H1 (cell line): Measurements from ENCODE around the gene E2F2. TPM values are rescaled to one million over a fixed set of nuclear protein-coding genes. Genes with fewer than 3 reads are reported as not detected.

Source experiments
- CTCF ChIA-PET: fragments of 300-600 bp; sonication (Branson Sonifier 250); formaldehyde crosslinking; loops from one replicate; lab custom pipeline; 2021; ENCODE audit not compliant: partially characterized antibody; lab: Charles Lee
- POLR2A ChIA-PET: fragments of 300-600 bp; sonication (Branson Sonifier 250); formaldehyde crosslinking; loops from one replicate; lab custom pipeline; 2021; ENCODE audit warnings: inconsistent platforms; ENCODE audit not compliant: partially characterized antibody; lab: Charles Lee
- DNase-seq, 2 experiments: peaks; one replicate each; pipeline versions ENCODE4 v3.0.0 to v3.0.0-alpha.2; 2010 to 2022; ENCODE audit warnings: low spot score in 2 of 2, low read depth in 1 of 2, mixed read lengths in 1 of 2
- FAIRE-seq: peaks from 2 replicates; lab custom pipeline; 2011; peaks lifted over from hg19 to GRCh38; lab: Jason Lieb, UNC
- H2AFZ ChIP-seq: 2 replicates; pipeline ENCODE4 v1.8.1; 2012; ENCODE audit warnings: low read length, inconsistent platforms
- H2AK5ac ChIP-seq: 2 replicates; pipeline ENCODE4 v1.6.1; 2013; ENCODE audit warnings: low read depth, low read length
- H2BK120ac ChIP-seq: replicated peaks from 2 replicates; pipeline ENCODE3; 2013; ENCODE audit warnings: low read depth, low read length, inconsistent platforms
- H2BK12ac ChIP-seq: 2 replicates; pipeline ENCODE4 v1.6.1; 2013; ENCODE audit warnings: low read depth, low read length
- H2BK15ac ChIP-seq: 2 replicates; pipeline ENCODE4 v1.6.1; 2013; ENCODE audit warnings: low read length
- H2BK20ac ChIP-seq: 2 replicates; pipeline ENCODE4 v1.6.1; 2013; ENCODE audit warnings: low read length
- H2BK5ac ChIP-seq: 2 replicates; pipeline ENCODE4 v1.6.1; 2013; ENCODE audit warnings: low read depth, low read length
- H3K14ac ChIP-seq: 2 replicates; pipeline ENCODE4 v1.6.1; 2013; ENCODE audit warnings: inconsistent platforms; ENCODE audit not compliant: insufficient read length
- H3K18ac ChIP-seq: 2 replicates; pipeline ENCODE4 v1.6.1; 2013; ENCODE audit warnings: low read length; ENCODE audit errors: extremely low read depth
- H3K23ac ChIP-seq: 2 replicates; pipeline ENCODE4 v1.6.1; 2013; ENCODE audit warnings: inconsistent platforms; ENCODE audit not compliant: insufficient read length
- H3K23me2 ChIP-seq: 2 replicates; pipeline ENCODE4 v1.6.1; 2013; ENCODE audit warnings: low read depth, low read length
- H3K27ac ChIP-seq: 2 replicates; pipeline ENCODE4 v1.6.1; 2011; ENCODE audit warnings: low read depth, low read length, inconsistent platforms
- H3K27me3 ChIP-seq, 4 experiments: replicated peaks in 1 of 4; 1 replicate in 1 of 4; 2 replicates in 3 of 4; pipeline versions ENCODE4 v1.6.1 to v1.8.1; 2011 to 2013; ENCODE audit warnings: low read length in 3 of 4, mild to moderate bottlenecking in 3 of 4, inconsistent platforms in 2 of 4, mixed read lengths in 2 of 4, moderate library complexity in 1 of 4; ENCODE audit not compliant: control insufficient read depth in 3 of 4, insufficient read depth in 3 of 4; ENCODE audit errors: extremely low read depth in 1 of 4
- H3K36me3 ChIP-seq, 4 experiments: 2 replicates each; pipeline versions ENCODE4 v1.6.1 to v1.8.1; 2011 to 2013; ENCODE audit warnings: mild to moderate bottlenecking in 4 of 4, low read length in 3 of 4, moderate library complexity in 2 of 4, control low read depth in 1 of 4, inconsistent platforms in 1 of 4; ENCODE audit not compliant: insufficient read depth in 4 of 4, control insufficient read depth in 2 of 4
- H3K4ac ChIP-seq: replicated peaks from 2 replicates; pipeline ENCODE3; 2013; ENCODE audit warnings: low read length, low read depth, mixed read lengths, inconsistent platforms; ENCODE audit not compliant: insufficient read length
- H3K4me1 ChIP-seq, 4 experiments: replicated peaks in 1 of 4; 1 replicate in 1 of 4; 2 replicates in 3 of 4; pipeline versions ENCODE4 v1.6.1 to v1.8.1; 2011 to 2013; ENCODE audit warnings: low read length in 3 of 4, inconsistent platforms in 2 of 4, mixed read lengths in 1 of 4; ENCODE audit not compliant: insufficient read depth in 4 of 4, control insufficient read depth in 3 of 4
- H3K4me2 ChIP-seq, 2 experiments: 2 replicates each; pipeline versions ENCODE4 v1.6.1 to v1.8.1; 2011 to 2013; ENCODE audit warnings: low read depth in 2 of 2, low read length in 2 of 2, control low read depth in 1 of 2, inconsistent platforms in 1 of 2, mild to moderate bottlenecking in 1 of 2; ENCODE audit not compliant: insufficient read depth in 1 of 2
- H3K4me3 ChIP-seq, 4 experiments: fragments of 200-600, 300-600 bp in 1 of 4; sonication (generic), shearing (Covaris generic), sonication (Bioruptor Twin) in 1 of 4; 2 replicates each; pipeline versions ENCODE4 v1.5.1 to v1.8.1; 2011 to 2016; ENCODE audit warnings: low read length in 4 of 4, low read depth in 3 of 4, control low read depth in 2 of 4, inconsistent platforms in 2 of 4, mild to moderate bottlenecking in 2 of 4, mixed read lengths in 1 of 4, moderate library complexity in 1 of 4; ENCODE audit not compliant: insufficient read depth in 2 of 4; ENCODE audit errors: extremely low read depth in 1 of 4
- H3K56ac ChIP-seq: replicated peaks from 2 replicates; pipeline ENCODE3; 2013; ENCODE audit warnings: low read depth, mild to moderate bottlenecking, mixed read lengths, low read length, inconsistent platforms; ENCODE audit not compliant: insufficient read length
- H3K79me1 ChIP-seq: 2 replicates; pipeline ENCODE4 v1.6.1; 2013; ENCODE audit warnings: low read depth, low read length, control low read depth
- H3K79me2 ChIP-seq, 2 experiments: 2 replicates each; pipeline versions ENCODE4 v1.6.1 to v1.8.1; 2012 to 2013; ENCODE audit warnings: low read length in 2 of 2, mild to moderate bottlenecking in 2 of 2, inconsistent platforms in 1 of 2; ENCODE audit not compliant: insufficient read depth in 2 of 2, control insufficient read depth in 1 of 2
- H3K9ac ChIP-seq, 4 experiments: replicated peaks in 1 of 4; 1 replicate in 1 of 4; 2 replicates in 3 of 4; pipeline versions ENCODE4 v1.6.1 to v1.8.1; 2011 to 2013; ENCODE audit warnings: low read depth in 3 of 4, low read length in 3 of 4, control low read depth in 2 of 4, mild to moderate bottlenecking in 2 of 4, moderate library complexity in 2 of 4, inconsistent platforms in 1 of 4; ENCODE audit errors: extremely low read depth in 1 of 4
- H3K9me3 ChIP-seq, 2 experiments: 2 replicates each; pipeline versions ENCODE4 v1.6.1 to v1.8.1; 2012 to 2013; ENCODE audit warnings: mild to moderate bottlenecking in 2 of 2, moderate library complexity in 2 of 2, control low read depth in 1 of 2, inconsistent platforms in 1 of 2, low read depth in 1 of 2, low read length in 1 of 2, mixed read lengths in 1 of 2; ENCODE audit not compliant: insufficient read depth in 2 of 2
- H4K20me1 ChIP-seq, 2 experiments: replicated peaks in 1 of 2; 2 replicates each; pipeline versions ENCODE3 to v1.8.1; 2011 to 2013; ENCODE audit warnings: inconsistent platforms in 2 of 2, low read length in 2 of 2, mild to moderate bottlenecking in 1 of 2; ENCODE audit not compliant: insufficient read depth in 2 of 2, control insufficient read depth in 1 of 2
- H4K5ac ChIP-seq: 2 replicates; pipeline ENCODE4 v1.6.1; 2013; ENCODE audit warnings: low read length, low read depth, mixed read lengths, inconsistent platforms; ENCODE audit not compliant: insufficient read length
- H4K8ac ChIP-seq: 2 replicates; pipeline ENCODE4 v1.8.0; 2013; ENCODE audit warnings: mild to moderate bottlenecking, moderate library complexity, low read length, inconsistent platforms; ENCODE audit not compliant: insufficient read depth; ENCODE audit errors: extremely low read depth
- H4K91ac ChIP-seq: replicated peaks from 2 replicates; pipeline ENCODE3; 2013; ENCODE audit warnings: low read length, mixed read lengths, inconsistent platforms; ENCODE audit not compliant: insufficient read length
- GABPA ChIP-seq: IDR thresholded peaks from 2 replicates; pipeline ENCODE4 v1.6.1; 2011; ENCODE audit warnings: mild to moderate bottlenecking, low read length, moderate library complexity, borderline replicate concordance; ENCODE audit not compliant: insufficient read depth
- KDM5A ChIP-seq: fragments of 200-600 bp; IDR thresholded peaks from 2 replicates; pipeline ENCODE4 v1.7.1; 2012; ENCODE audit warnings: mild to moderate bottlenecking, low read length, inconsistent platforms, mixed read lengths
- SP1 ChIP-seq: IDR thresholded peaks from 2 replicates; pipeline ENCODE4 v1.6.1; 2011; ENCODE audit warnings: low read depth, low read length
- USF2 ChIP-seq: IDR thresholded peaks from 2 replicates; pipeline ENCODE4 v1.6.1; 2011; ENCODE audit warnings: low read length, improper control_type of control experiment
- WGBS, 2 experiments: shearing (Covaris generic) in 1 of 2; methylation state at CpG; one replicate each; pipeline versions ENCODE4 v1.1.6 to v1.1.7; 2013 to 2015; ENCODE audit warnings: low lambda C conversion rate in 2 of 2, mixed read lengths in 2 of 2, inconsistent platforms in 1 of 2, low coverage in 1 of 2, missing lambda C conversion rate in 1 of 2; ENCODE audit not compliant: insufficient replicate concordance in 2 of 2, insufficient coverage in 1 of 2, insufficient read length in 1 of 2; ENCODE audit errors: extremely low coverage in 1 of 2, missing lambda C conversion rate in 1 of 2; 5-methylcytosine and 5-hydroxymethylcytosine counted together
- polyA plus RNA-seq, 7 experiments: library from polyadenylated mRNA; depleted of rRNA in 3 of 7; stranded (reverse) in 5 of 7; unstranded in 2 of 7; fragments of >200 nt in 5 of 7; fragments of 200-250 nt in 2 of 7; gene quantifications; 1 replicate in 5 of 7; 2 replicates in 1 of 7; 4 replicates in 1 of 7; pipeline versions ENCODE4 v1.2.1 to v1.2.3, GENCODE V29; 2011 to 2013; ENCODE audit warnings: missing spikeins in 2 of 7, mixed read lengths in 2 of 7
- total RNA-seq: library from RNA; stranded (reverse); fragmentation: NEBNext Ultra II Directional; extraction: Animal tissue kit (Norgen Biotek cat#: 25700); gene quantifications from 2 replicates; pipeline ENCODE4 v1.2.1, GENCODE V29; 2021

E2F2 gene
- total and polyA plus RNA-seq, 2 of the 8 experiments (the other 6 are each of a cell fraction or from before 2014, with no cell fraction given), result 1.8 to 7.0 TPM

- H3K9me3 ChIP-seq, result 0 out of 4 replicates have a peak, but pooled peaks cover 0 to 2% of the 10 kb centered on the region in 2 experiments
- H3K4me1 ChIP-seq, result no peaks in the 10 kb centered on the region
- peaks cover 0 to 10% (median 0%) of the 10 kb centered on the region in 4 experiments; a peak in 2 of 8 replicates for H3K36me3 ChIP-seq
- H3K14ac ChIP-seq, result no peak overlapping the region
- no peak overlapping the region for H3K56ac ChIP-seq
- no peak overlapping the region for H2AK5ac ChIP-seq
- H2BK20ac ChIP-seq, result no peak overlapping the region
- no peak overlapping the region for H2AFZ ChIP-seq
- H4K91ac ChIP-seq, result no peak overlapping the region
- no peak for DNase-seq
- FAIRE-seq, result peak; percentile 7
- no peak overlapping the region for H3K9ac ChIP-seq
- H3K27ac ChIP-seq, result no peak overlapping the region
- H2BK5ac ChIP-seq, result no peak overlapping the region
- peaks cover 0 to 4% of the 10 kb centered on the region in 2 experiments for H4K20me1 ChIP-seq
- H2BK120ac ChIP-seq, result no peak overlapping the region
- no peak overlapping the region for H3K18ac ChIP-seq
- no peak overlapping the region for H3K4me3 ChIP-seq
- H3K23me2 ChIP-seq, result no peaks in the 10 kb centered on the region
- no peak overlapping the region for H4K5ac ChIP-seq
- WGBS, 2 experiments, result 69% methylated on average over 2 of the region's 2 CpGs; no CpG with 5 or more reads in 1 of the 2 experiments
- H3K4me2 ChIP-seq, result no peak overlapping the region
- no peaks in the 10 kb centered on the region for H3K27me3 ChIP-seq
- ChIA-PET CTCF (interaction anchor here (0.6 to 1.7 kb wide), 3 partner anchors 38 to 192 kb away, joined by 3 to 8 read pairs (median 4); no protein-coding TSS in a partner anchor), POLR2A (interaction anchor here (0.8 kb wide), 1 partner anchor 113 kb away, joined by 3 read pairs; no protein-coding TSS in a partner anchor)
- H3K4ac ChIP-seq, result no peak overlapping the region
- peaks cover 0 to 4% of the 10 kb centered on the region in 2 experiments; a peak in 1 of 4 replicates for H3K79me2 ChIP-seq
- H4K8ac ChIP-seq, result no peak overlapping the region
- H2BK12ac ChIP-seq, result no peak overlapping the region
- H2BK15ac ChIP-seq, result no peak overlapping the region
- no peak overlapping the region for H3K23ac ChIP-seq
- TF ChIP-seq GABPA (no peak), USF2 (peak; percentile 64), KDM5A (no peak), SP1 (no peak)
- TF ChIP-seq, all 59 proteins: peak for 1
- H3K79me1 ChIP-seq, result peaks cover 7% of the 10 kb centered on the region
Observed at GRCh38 chr1:23459338-23459757, 71.7 kb downstream of the E2F2 start.
